Hindlimb muscle (tissue), 1 donor: ENCODE measurements around the gene CLCN3. TPM values are rescaled to one million over a fixed set of nuclear protein-coding genes. Genes with fewer than 3 reads are reported as not detected.
"Not testable (repeated sequence)": the region's sequence is repeated elsewhere in the genome, so short reads cannot be mapped to it uniquely, and the experiment has no call there.

Source experiments
- DNase-seq: peaks from one replicate; pipeline ENCODE4 v3.0.0-alpha.2; 2013
- polyA plus RNA-seq: library from polyadenylated mRNA; unstranded; fragments of 120-200 nt; gene quantifications from one replicate; pipeline ENCODE4 v1.2.1, GENCODE V29; 2013; ENCODE audit not compliant: insufficient read length

Gene CLCN3
- polyA plus RNA-seq, 1 donor = 25.7 TPM

GRCh38 chr4:169707958-169708643 is 87.7 kb downstream of the CLCN3 start:
- DNase-seq = no peak

- DNase-seq = peak; percentile 11
These were observed 95.4 kb downstream of the CLCN3 start for GRCh38 chr4:169715826-169716225.

- no peak for DNase-seq
These were observed 96.3 kb downstream of the CLCN3 start for GRCh38 chr4:169716677-169717076.

GRCh38 chr4:169720529-169720928 is 100.2 kb downstream of the CLCN3 start:
- no peak for DNase-seq

- DNase-seq = no peak
These were observed 103.0 kb downstream of the CLCN3 start for GRCh38 chr4:169723207-169723965.

GRCh38 chr4:169724260-169724659 is 103.9 kb downstream of the CLCN3 start:
- no peak for DNase-seq

- DNase-seq = no peak
These were observed 107.2 kb downstream of the CLCN3 start for GRCh38 chr4:169727616-169728015.

- no peak for DNase-seq
These were observed 110.2 kb downstream of the CLCN3 start for GRCh38 chr4:169730564-169730963.

- DNase-seq = not testable (repeated sequence)
These were observed 118.2 kb downstream of the CLCN3 start for GRCh38 chr4:169738604-169739003.

GRCh38 chr4:169741569-169741968 is 121.2 kb downstream of the CLCN3 start:
- no peak for DNase-seq

GRCh38 chr4:169744601-169745000 is 124.2 kb downstream of the CLCN3 start:
- DNase-seq = no peak

GRCh38 chr4:169745291-169745690 is 124.9 kb downstream of the CLCN3 start:
- DNase-seq = no peak

- DNase-seq = no peak
These were observed 136.7 kb downstream of the CLCN3 start for GRCh38 chr4:169756971-169757574.

- DNase-seq = peak; percentile 92
These were observed 137.3 kb downstream of the CLCN3 start, which contains the start of gene HPF1 for GRCh38 chr4:169757575-169758184. Gene HPF1 (minus strand): TSS chr4:169757944. CDS start chr4:169757877, 67 bp downstream.

GRCh38 chr4:169758401-169758962 is 138.1 kb downstream of the CLCN3 start:
- peak; percentile 63 for DNase-seq

GRCh38 chr4:169761846-169762245 is 141.5 kb downstream of the CLCN3 start:
- DNase-seq = no peak

- DNase-seq = no peak
These were observed 145.5 kb downstream of the CLCN3 start for GRCh38 chr4:169765835-169766234.

GRCh38 chr4:169766741-169767140 is 146.4 kb downstream of the CLCN3 start:
- no peak for DNase-seq

GRCh38 chr4:169768385-169768784 is 148.0 kb downstream of the CLCN3 start:
- DNase-seq = no peak

GRCh38 chr4:169770416-169770815 is 150.0 kb downstream of the CLCN3 start:
- DNase-seq = no peak

- DNase-seq = not testable (repeated sequence)
These were observed 151.2 kb downstream of the CLCN3 start for GRCh38 chr4:169771556-169772080.
